Retina (tissue), 1 donor: ENCODE results near the gene ORM2.
A peak's percentile ranks its signal among the peaks of the same experiment; 100 is the strongest.

ENCODE experiments used
- DNase-seq: peaks from one replicate; pipeline ENCODE4 v3.0.0-alpha.2; 2016

The ORM2 gene

DNA sequence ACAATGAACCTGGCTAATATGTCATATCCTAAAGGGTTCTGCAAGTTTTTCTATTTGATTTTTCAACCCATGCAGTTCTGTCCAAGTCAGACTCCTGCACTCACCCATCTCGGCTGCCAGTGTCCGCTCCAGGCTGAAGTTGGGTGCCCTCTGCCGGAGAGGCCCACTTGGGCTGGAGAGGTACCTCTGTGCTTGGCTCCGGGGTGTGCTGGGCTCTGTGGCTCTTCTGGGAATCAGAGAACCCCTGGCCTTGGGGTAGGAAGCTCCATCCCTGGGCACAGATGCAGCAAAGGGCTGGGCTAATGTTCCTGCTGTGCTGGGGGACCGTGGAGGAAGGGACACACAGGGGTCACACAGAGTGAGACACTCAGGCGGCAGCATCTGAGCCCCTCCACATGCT lies 26.2 kb downstream of the ORM2 start:
- no peak for DNase-seq

DNA sequence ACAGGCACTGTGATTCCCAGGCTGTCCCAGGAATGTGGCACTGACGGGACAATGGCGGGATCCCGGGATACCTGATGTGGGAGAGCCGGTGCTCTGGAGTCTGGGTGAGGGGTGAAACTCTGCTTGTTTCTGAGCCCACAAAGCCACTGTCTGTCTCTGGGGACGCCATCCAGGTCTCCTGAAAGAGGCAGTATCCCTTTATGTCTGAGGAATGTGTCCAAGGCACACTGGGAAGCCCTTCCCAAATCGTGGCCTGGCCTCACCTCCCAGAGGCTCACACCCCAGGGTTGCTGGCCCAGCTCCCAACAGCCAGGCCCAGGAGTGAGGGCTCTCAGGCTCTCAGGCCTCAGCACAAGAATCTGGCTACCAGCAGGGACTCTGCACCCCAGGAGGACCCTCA lies 27.1 kb downstream of the ORM2 start:
- no peak for DNase-seq

DNA sequence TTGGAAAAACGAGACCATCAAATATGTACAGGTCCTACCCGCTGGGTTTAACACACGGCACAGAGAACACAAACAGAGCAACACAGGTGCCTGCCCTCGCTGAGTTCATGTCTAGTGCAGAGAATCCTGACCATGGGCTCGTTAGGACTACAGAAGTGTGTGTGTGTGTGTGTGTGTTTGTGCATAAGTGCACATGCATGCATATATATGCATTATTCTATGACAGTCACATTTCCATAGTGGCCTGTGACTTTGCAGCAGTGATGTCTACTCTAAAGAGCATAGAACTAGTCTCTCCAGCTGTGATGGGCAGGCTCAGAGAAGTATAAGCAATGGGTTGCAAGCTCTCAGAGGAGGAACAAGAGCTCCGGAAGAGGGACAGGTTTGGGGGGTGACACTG lies 27.7 kb downstream of the ORM2 start:
- no peak for DNase-seq

DNA sequence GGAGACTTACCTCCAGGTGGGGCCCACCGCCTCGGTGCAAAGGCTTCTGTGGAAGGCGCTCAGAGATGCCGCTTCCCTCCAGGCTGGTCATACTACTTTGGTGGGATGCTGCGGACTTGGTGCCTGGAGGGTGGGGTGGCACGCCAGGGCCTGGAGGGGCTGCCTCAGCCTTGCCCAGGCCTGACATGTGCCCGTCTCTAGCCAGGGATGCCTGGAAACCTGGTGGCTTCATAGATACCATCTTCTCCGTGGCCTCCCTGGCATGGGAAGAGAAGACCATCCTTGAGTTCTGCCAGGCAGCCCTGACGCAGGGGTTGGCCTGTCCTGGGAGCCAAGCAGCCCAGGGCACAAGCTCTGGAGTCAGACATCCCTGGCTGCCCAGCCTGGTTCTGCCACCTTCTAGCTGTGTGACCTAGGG lies 28.3 kb downstream of the ORM2 start:
- no peak for DNase-seq

DNA sequence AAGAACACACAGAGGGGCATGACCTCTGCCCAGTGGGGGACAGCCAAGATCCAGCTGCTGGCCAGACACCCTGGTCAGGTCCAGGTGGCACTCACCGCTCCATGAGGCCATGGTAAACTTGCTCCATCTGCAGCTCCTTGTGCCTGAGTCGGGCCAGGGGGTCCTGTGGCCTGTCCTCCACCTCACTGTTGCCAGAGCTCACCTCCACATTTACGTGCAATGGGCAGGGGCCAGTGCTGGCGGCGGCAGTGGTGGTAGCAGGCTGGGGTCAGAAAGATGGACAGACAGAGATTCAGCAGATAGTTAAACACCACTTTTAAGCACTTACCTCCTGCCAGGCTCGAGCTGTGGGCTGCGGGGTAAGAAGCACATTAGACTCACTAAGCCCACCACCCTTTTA lies 30.1 kb downstream of the ORM2 start:
- no peak for DNase-seq

DNA sequence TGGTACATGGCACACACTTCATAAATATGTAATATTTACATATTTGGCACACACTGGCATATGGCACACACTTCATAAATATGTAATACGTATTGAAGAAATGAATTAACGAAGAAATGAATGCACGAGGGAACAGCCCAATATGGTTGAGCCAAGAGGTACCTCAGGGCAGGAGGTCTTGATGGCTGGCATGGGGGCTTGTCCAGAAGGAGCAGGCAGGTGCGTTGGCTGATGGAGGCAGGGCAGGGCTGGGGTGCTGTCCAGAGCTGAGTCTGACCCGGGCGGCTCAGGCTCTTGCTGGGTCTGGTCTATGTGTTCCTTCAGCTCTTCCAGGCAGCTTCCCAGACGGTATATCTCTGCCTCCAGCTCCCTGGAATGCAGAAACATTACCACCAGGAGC lies 31.9 kb downstream of the ORM2 start:
- DNase-seq: no peak

DNA sequence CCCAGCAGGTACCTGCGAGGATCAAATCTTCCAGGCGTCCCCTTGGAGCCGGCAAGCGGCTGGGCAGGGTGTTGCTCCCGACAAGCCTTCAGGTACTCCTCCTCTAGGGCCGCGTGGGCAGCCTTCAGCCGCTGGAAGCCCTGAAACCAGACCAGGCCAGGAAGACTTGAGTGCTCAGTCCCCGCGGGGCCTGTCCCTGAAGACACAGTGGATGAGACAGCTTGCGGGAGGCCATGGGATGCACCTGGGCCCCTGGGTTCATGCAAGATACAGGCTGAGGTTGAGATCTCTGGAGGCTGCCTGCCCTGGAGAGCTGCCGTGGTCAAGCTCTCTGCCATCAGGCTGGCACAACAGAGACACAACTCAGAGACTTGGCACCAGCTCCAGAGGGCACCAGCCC lies 32.7 kb downstream of the ORM2 start:
- no peak for DNase-seq

DNA sequence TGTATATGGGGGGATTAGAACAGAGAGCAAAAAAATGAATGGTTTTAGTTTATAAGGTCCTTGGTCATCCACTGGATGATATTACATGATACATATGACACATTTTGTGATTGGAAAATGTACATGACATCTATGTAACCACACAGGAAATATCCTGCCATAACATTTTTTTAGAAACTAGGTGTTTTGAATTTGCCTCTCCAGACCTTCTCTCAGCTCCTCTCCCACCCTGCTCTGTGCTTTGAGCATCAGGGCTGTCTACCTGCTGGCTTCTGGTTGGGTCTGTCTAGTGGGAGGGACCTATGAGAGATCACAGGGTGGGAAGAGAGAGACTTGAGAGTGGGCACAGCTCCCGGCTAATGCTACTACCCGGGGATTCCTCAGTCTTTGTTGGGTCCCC lies 33.8 kb downstream of the ORM2 start:
- DNase-seq: no peak

DNA sequence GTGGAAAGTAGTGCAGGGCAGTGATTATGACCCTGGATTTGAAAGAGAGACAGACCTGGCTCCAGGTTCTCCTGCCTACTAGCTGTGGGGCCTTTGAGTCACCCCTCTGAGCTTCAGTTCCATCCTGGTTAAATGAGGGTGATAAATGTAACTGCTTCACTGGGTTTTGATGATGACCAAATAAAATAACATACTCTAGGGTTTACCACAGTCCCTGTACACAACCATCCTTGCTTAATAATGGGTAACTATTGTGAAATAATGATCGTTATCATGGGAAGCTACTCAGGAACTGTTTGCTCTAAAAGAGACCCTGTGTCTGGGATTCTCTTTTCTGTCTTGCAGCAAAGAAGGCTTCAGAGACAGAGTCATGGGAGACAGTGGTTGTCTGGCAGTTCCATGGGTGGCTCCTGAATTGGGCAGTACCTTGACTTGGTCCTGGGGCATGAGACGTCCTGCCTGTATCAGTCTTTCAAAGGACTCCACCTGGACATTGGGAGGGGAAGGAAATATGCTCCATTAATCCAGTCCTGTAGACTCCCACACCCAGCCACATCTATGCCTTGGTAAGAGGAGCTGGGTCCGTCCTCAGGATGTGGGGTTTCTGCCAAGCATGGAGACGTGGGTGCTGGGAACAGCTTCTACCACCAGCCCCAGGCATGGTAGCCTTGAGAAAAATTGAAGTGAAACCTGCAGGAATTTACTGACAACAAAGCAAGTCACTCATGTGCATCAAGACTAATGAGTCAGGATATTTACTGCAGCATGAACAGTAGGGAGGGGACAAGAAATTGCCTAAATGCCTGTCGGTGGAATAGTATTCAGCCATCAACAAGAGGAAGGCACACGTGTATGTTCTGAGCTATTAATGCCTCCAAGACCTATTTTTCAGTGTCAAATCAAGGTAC lies 34.7 kb downstream of the ORM2 start:
- DNase-seq: no peak

DNA sequence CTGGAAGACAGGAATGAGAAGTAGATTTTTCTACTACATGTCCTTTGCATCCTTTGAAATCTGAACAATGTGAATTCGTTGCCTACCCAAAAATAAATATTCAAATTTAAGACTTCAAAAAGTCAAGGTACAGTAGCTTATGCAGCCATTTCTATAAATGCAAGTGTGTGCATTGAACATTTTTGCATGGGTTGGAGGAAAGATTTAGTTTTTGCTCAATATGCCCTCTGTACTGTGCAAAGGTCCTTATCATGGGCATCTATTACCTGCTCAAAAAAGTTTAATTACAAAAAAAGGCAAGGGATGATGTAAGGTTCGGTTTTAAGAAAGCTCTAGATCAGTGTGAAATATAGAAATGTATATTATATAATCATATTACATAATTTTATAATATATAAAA lies 35.5 kb downstream of the ORM2 start:
- DNase-seq: no peak

DNA sequence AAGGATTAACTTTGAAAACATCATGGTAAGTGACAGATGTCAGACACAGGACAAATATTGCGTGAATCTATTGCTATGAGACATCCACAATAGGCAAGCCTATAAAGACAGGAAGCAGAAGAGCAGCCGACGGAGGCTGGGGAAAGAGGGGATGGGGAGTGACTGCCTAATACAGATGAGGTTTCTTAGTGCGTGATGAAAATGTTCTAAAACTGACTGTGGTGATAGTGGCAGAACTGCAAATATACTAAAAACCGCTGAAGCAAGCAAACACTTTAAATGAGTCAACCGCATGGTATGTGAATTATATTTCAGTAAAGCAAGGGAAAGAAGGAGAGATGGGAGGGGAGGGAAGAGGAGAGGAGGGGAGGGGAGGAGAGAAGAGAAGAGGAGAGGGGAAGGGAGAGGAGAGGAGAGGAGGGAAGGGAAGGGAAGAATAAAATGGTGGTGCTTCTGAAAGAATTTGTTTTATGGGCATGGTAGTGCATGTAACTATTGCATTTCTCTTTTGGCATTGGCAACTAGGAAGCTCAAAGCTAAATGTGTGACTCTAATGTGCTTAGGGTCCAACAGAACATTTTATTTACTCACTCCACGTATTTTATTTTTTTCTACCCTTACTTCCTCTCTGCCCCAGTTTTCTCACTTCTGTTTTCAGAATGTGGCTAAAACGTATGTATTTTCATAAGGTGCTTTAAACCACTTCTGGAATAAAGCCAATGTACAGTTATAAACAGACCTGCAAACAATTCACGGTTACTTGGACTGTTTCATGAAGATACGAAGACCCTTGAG lies 36.9 kb downstream of the ORM2 start:
- no peak for DNase-seq

DNA sequence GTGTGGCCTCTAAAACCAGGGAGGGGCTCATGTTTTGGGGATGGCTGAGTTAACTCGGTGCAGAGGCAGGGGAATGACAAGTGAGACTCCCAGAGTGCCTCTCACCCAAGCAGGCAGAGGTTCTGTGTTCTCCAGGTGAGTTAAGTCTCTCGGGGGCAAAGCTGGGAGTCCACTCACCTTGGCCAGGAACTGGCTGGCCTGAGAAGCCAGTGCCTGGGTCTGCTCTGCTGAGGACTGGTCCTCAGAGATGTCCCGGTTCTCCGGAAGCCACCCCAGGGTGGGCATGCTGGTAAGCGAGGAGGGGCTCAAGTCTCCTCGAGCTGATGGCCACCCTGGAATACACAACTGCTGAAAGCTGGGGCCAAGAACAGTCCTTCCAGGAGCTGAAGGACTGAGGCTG lies 37.7 kb downstream of the ORM2 start:
- DNase-seq: no peak

DNA sequence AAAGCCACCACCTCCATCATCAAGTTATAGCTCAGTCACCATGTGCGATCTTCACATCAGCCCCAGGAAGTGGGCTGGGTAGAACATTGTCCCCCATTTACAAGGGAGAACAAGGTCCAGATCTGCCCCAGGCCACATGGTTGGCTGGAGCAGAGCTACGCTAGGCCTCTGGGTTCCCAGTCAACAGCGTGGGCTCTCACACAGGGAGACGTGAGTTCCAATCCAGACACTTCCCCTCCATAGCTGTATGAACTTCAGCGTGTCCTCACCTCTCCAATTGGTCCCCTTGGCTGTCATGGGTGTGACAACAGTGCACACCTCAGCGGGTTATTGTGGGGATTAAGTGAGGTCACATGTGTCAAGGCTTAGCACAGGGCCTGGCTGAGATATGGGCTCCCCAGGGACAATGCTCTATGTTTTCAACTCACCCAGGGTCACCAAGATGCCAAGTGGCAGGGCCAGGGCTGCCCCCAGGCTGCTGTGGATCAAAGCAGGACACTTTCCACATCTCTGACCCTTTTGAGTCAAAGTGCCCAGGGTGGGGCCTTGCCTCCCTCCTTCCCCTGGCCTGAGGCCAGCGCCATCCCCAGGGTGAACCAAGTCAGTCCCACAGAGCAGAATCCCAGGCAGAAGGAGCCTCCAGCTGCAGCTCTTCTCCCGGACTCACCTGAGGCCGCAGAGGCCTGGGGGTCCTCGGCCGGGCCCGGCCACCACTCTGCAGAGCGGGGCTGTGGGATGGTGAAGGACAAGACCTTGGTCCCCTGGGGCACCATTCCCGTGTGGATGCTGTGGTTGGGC lies 38.3 kb downstream of the ORM2 start:
- DNase-seq: no peak

DNA sequence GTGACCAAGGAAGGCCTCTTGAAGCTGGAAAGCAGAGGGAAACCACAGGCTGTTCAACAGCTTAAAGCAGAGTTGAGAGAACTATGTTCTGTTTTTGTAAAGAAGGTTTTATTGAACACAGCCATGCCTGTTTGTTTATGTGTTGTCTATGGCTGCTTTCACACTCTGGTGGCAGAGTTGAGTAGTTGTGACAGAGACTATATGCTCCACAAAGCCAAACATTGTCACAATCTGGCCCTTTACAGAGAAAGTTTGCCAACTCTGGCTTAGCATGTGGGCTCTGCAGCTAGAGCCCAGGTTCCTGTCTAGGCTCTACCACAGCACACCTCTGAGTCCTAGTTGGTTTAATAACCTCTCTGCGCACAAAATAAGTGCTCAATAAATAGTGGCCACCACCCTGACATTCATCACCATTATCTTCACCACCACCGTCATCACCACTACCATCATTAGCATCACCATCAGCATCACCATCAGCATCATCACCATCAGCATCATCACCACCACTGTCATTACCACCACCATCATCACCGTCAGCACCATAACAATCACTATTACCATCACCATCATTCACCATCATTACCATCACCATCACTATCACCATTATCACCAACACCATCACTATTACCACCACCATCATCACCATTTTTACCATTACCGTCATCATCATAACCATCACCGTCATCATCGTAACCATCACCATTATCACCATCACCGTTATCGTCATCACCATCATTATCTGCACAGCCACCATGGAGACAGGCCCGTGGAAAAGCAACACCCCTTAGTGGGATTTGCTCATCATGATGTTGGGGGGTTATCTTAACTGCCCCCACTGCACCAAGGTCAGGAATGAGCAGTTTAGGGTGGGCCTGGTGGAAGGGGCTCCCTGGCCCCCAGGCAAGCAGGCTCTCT lies 39.8 kb downstream of the ORM2 start:
- DNase-seq: no peak

DNA sequence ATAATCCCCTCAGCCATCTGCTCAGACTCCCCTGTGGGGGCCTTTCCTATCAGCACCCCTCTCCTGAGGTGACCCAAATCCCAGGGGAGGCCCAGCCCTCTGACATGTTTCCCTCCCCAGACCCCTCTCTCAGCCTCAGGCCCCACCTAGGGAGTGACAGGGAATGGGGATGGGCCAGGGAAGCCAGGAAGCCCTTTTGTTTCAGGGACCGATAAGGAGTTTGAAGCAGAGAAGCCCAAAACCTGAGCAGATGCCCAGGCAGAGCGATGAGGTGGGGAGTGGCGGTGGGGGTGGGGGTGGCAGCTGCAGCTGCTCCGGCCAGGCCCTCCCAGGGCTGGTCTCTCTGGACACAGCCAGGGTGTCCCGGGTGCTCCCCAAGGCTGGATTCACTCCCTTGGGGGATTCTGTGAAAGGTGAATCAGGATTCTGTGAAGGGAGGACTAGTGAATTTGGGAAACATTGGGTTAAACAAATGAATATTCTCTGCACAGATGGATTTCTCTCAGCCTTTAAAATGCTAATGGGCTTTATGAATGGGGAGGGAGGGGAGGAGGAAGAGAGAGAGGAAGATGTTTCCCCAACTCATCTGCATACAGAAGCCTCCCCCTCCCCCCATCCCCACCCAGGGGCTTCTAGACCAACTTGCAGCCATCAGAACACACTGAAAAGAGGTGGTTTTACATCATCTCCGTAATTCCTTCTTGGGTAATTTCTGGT lies 40.7 kb downstream of the ORM2 start:
- peak; percentile 45 for DNase-seq

DNA sequence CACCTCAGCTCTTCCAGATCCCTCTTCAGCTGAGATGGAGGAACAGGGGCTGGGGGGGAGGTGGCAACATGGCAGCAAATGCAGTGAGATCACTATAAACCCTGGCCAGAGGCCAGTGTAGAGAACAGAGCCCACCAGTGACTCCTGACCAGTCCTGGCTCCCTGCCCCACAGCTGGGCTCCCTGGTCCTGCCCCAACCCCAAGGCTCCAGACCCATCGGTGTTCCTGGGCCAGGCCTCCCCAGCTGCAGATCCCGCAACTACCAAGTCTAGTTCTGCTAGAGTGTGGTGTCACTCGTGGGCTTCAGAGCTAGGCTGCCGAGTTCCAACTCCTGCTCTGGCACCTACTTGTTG lies 41.3 kb downstream of the ORM2 start:
- DNase-seq: no peak

DNA sequence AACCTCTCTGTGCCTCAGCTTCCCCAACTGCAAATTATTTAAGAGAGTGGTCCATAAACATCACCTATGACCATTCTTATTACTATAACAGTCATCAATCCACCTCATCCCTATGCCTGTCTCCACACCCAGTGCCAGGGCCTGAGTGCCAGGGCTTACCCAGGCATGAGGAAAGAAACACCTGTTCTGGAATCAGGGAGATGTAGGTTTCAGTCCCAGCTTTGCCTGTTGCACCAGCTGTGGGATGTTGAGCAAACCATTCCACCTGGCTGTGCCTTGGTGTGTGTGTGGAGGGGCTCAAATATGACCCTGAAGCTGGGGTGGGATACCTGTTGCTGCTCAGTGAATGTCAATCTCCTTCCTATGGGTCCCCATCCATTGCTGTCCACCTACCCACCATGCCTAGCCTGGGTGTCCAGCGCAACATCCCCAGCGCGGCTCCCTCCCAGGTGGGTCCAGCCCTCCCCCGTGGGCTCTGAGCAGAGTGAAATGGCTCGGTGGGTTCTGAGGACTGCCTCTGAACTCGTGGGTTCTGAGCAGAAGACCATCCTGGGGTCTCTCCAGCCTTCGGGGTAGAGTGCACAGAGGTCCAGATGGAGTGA lies 41.8 kb downstream of the ORM2 start:
- DNase-seq: no peak

DNA sequence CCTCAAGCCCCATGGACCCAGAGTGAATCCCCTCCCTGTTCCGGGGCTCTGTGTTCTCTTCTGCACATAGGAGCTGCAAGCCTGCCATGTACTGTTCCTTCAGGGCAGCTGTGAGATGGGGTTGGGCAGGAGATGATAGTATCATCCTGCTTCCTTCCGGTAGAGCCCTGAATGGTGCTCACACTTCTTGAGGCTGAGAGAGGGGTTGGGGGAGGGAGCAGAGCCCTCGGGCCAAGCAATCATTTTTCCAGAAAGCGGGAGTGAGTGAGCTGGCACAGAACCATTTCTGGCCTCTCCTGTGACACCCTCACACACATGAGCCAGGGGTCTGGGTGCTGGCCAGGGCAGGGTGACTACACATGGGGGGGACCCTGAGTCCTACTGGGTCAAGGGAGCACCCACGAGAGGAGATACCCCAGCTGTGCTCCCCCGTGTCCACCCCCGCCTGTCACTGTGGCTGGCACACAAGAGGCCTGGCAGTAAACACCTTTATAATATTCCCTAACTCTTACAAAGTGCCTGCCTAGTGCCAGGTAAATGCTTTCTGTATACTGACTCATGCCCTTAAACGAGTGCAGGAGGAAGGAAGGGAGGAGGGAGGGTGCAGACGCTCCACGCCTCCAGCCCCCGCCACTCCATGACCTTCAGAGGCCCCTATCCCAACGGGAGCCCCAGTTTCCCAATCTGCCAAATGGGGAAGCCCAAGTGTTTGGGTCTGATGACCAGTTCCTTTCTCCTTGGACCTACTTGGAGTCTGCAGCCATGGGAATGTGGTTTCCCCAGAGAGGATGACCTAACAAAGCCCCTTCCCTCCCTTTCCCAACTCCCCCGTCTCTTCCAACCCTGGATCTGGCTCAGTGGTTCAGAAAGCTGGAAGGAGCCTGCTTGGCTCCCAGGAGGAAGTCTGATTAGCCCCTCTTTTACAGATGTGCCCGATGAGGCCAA lies 42.6 kb downstream of the ORM2 start:
- no peak for DNase-seq

DNA sequence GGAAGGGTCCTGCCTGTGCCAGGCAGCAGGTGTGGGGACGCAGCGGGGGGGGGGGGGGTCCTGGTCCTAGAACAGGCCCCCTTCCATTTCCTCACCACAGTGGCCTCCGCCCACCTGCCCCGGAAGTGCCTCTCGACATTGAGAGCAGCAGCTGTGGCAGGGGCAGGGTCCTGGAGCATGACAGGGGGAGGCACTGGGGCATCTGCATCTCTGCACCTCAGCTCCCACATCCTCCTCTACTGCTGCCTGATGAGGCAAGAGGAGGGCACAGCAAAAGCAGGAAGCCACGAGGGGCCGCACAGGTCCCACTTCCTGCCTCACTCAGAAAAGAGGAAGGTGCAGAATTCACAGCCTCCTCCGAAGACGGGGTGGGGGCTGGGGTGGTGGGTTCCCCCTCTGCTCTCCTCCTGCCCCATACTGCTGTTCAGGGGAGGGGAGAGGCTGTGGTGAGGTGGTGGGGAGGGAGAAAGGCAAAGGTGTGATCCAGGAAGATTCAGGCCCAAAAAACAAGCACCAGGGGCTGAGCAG lies 43.3 kb downstream of the ORM2 start:
- DNase-seq: no peak
